Epithelial cell of esophagus (primary cell): ENCODE results near the gene FAM184B.

Experiments
- DNase-seq: peaks from one replicate; pipeline ENCODE4 v3.0.0; 2010; ENCODE audit warnings: low read depth
- H3K4me3 ChIP-seq: 2 replicates; pipeline ENCODE4 v1.5.1; 2011; ENCODE audit warnings: mild to moderate bottlenecking, low read length, control low read depth
- TF ChIP-seq, protein P1 (sequence below): IDR thresholded peaks from 2 replicates; pipeline ENCODE4 v1.5.1; 2011; ENCODE audit warnings: low read depth, mild to moderate bottlenecking, low read length, control low read depth, inconsistent platforms; ENCODE audit not compliant: insufficient read depth; ENCODE audit errors: missing control alignments

FAM184B gene

DNA sequence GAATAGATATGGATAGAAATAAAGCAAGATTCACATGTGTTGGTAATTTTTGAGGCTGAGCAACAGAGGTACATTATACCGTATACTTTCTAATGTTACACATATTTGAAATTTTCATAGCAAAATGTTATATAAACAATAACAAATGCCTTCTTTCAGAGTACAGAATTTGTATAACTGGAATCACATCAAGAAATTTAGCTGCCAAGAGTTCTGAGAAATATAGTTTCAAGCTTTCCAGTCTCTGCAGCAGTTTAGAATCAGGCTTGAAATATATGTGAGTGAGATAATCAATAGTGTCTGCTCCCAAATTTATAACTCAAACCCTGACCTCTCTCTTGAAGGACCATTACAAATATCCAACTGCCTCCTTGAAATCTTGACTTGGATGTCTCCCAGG lies 23.8 kb downstream of the FAM184B start:
- DNase-seq: no peak
- TF ChIP-seq, protein P1, sequence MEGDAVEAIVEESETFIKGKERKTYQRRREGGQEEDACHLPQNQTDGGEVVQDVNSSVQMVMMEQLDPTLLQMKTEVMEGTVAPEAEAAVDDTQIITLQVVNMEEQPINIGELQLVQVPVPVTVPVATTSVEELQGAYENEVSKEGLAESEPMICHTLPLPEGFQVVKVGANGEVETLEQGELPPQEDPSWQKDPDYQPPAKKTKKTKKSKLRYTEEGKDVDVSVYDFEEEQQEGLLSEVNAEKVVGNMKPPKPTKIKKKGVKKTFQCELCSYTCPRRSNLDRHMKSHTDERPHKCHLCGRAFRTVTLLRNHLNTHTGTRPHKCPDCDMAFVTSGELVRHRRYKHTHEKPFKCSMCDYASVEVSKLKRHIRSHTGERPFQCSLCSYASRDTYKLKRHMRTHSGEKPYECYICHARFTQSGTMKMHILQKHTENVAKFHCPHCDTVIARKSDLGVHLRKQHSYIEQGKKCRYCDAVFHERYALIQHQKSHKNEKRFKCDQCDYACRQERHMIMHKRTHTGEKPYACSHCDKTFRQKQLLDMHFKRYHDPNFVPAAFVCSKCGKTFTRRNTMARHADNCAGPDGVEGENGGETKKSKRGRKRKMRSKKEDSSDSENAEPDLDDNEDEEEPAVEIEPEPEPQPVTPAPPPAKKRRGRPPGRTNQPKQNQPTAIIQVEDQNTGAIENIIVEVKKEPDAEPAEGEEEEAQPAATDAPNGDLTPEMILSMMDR: no peak

DNA sequence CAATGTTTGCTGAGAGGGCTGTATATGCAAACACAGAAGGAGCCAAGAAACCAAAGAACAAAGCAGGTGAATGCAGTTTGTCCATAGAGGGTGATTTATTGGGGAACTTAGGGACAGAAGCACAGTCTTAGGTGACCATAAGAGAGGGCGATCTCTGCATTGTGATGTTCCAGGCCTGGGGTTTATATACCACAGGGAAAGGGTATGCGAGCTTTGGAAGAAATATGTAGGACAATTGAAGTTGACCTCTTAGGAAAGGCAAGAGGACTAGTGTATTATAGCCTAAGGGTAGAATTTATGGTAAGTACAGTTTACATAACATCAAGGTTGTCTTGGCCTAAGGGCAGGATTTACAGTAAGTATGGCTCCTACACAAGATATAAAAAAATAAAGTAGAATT lies 27.8 kb downstream of the FAM184B start:
- no peak overlapping the region for H3K4me3 ChIP-seq
- no peak for DNase-seq
- TF ChIP-seq, protein P1: no peak

More for the DNA sequence above, 23.8 kb downstream of the FAM184B start:
- no peak overlapping the region for H3K4me3 ChIP-seq

DNA sequence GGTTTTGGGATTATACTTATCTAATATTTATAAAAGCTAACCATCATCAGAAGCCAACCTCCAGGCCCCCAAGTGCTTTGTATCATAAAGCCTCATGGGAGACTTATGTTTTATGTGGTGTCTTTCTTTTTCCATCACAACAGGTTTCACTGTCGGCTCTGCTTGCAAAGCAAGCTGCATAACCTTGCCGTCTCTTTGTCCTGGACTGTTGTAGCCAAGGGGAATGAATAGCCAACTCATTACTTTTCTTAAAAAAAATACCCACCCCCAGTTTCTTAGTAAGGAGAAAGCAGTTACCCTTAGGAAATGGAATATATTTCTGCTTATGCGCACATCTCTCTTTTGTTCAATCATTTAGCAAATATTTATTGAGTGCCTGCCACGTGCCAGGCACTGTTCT lies 40.7 kb downstream of the FAM184B start:
- TF ChIP-seq, protein P1: no peak
- DNase-seq: no peak
- H3K4me3 ChIP-seq: no peak overlapping the region

DNA sequence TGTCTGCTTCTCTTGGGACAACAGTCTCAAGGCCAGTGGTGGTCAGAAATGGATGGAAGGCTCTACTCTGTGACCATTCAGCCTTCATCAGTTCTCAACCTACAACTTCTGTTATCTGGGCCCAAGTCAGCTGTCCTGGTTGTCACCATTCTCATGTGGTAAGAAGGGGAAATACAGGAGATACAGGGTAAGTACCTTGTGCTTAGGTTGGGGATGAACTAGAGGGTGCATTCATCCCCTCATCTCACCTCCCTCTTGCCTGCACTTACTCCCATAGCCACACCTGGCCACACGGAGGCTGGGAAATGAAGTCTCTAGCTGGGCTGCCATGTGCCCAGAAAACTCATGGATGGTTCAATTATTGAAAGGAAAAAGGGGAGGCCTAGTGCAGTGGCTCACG lies 44.9 kb downstream of the FAM184B start:
- TF ChIP-seq, protein P1: no peak
- DNase-seq: no peak
- H3K4me3 ChIP-seq: no peak overlapping the region

DNA sequence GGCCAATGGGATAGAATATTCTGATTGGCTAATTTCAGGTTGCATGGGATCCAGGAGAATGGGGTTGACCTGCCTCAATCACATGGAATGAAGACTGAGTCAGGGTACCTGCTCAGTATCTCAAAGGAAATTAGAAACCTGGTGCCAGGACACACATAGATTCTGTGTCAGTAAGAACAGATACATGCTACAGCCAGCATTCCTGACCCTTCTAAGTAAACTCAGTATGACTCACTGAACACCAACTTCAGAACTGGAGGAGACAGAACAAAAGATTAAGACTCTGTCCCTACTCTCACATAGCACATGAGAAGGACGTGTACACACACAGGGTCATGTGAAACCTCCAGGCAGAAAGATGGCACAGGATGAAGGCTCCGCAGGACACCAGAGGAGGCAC lies 54.5 kb downstream of the FAM184B start:
- TF ChIP-seq, protein P1: no peak
- DNase-seq: peak; percentile 31

DNA sequence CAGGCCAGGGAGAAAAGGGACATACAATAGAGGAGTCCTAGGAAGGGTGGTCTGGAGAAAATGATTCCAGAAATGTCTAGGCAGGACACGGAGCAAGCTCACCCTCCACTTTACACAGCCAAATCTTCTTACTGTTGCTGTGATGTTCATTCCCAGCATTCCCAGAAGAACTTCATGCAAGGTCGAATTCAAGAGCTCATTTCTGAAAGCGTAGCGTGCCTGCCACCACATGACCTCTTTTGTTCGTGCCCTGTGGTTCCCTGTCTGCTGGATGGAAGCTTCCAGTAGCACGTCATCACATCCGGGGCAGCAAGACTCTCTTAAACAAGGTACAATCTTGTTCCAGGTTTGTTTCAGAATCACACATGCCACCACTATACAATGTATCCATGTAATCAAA lies 57.8 kb downstream of the FAM184B start:
- no peak overlapping the region for H3K4me3 ChIP-seq
- no peak for DNase-seq
- TF ChIP-seq, protein P1: no peak

More for the DNA sequence above, 54.5 kb downstream of the FAM184B start:
- no peak overlapping the region for H3K4me3 ChIP-seq

DNA sequence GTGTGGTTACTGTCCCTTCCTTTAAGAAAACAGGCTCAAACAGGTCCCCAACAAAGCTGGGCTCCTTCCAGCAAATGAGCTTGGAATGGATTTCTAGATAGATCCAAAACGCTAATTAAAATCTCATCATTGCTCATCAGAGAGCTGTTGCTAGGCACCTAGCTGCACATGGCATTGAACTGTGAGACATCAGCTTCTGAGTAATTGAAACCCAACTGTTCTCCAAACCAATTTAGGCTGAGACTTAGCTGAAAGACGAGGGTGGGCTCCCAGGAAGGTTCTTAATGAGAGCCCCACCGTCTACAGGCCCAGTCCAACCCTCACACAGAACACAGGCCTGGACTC lies 59.1 kb downstream of the FAM184B start:
- DNase-seq: peak; percentile 13
- no peak overlapping the region for H3K4me3 ChIP-seq
- TF ChIP-seq, protein P1: no peak
